Measurements from ENCODE around the gene SERAC1.

- TF ChIP-seq CSRNP3 (CRISPR knock-in tag; IDR thresholded peaks at IDR 0.05) (no peak), ZNF8 (CRISPR knock-in tag; IDR thresholded peaks at IDR 0.05) (no peak), ZFP30 (CRISPR knock-in tag; IDR thresholded peaks at IDR 0.05) (no peak), POU6F1 (CRISPR knock-in tag; IDR thresholded peaks at IDR 0.05; ENCODE audit: borderline replicate concordance, low read depth) (no peak)
Measured at GRCh38 chr6:158158123-158158522, 9.9 kb downstream of the SERAC1 start.
